Activated CD8-positive, alpha-beta T cell treated with anti-CD3 and anti-CD28 coated beads for 36 hours (primary cell): Measurements from ENCODE around the gene ZNF599. TPM values are rescaled to one million over a fixed set of nuclear protein-coding genes. Genes with fewer than 3 reads are reported as not detected.

Source experiments
- ATAC-seq: fragments of 200-7000 bp; cut with Tn5 transposase; one replicate; pipeline ENCODE4 v1.10.0; 2021; ENCODE audit warnings: mild to moderate bottlenecking, moderate library complexity
- CTCF ChIA-PET: fragments of 350-600 bp; sonication (Branson Sonifier 250); formaldehyde crosslinking; loops from one replicate; lab custom pipeline; 2021; ENCODE audit warnings: antibody characterized with exemption; lab: Charles Lee
- POLR2A ChIA-PET: fragments of 350-600 bp; sonication (Branson Sonifier 250); formaldehyde crosslinking; loops from one replicate; lab custom pipeline; 2021; ENCODE audit warnings: antibody characterized with exemption; lab: Charles Lee
- DNase-seq: peaks from one replicate; pipeline ENCODE4 v3.0.0-alpha.2; 2020
- H3K27ac Mint-ChIP-seq: one replicate; pipeline ENCODE4 v1.8.0; 2021; ENCODE audit warnings: mild to moderate bottlenecking, mixed read lengths
- H3K27me3 Mint-ChIP-seq: one replicate; pipeline ENCODE4 v1.8.0; 2021; ENCODE audit warnings: mixed read lengths
- H3K36me3 Mint-ChIP-seq: one replicate; pipeline ENCODE4 v1.8.0; 2021; ENCODE audit warnings: low read depth, mixed read lengths
- H3K4me1 Mint-ChIP-seq: one replicate; pipeline ENCODE4 v1.8.0; 2021; ENCODE audit warnings: low read depth, mixed read lengths
- H3K4me3 Mint-ChIP-seq: one replicate; pipeline ENCODE4 v1.8.0; 2021; ENCODE audit warnings: mild to moderate bottlenecking, moderate library complexity, mixed read lengths
- H3K9me3 Mint-ChIP-seq: one replicate; pipeline ENCODE4 v1.8.0; 2021; ENCODE audit warnings: mixed read lengths
- intact Hi-C: fragments of 100-400 bp; cut with micrococcal nuclease; formaldehyde crosslinking; loops from one replicate; pipeline ENCODE4 v1.10.0; 2022
- total RNA-seq, 2 experiments: library from RNA; stranded (reverse); gene quantifications; one replicate each; pipeline ENCODE4 v1.2.3, GENCODE V29; 2021
- TF ChIP-seq, protein P1 (sequence below): fragments of 200-600 bp; IDR thresholded peaks from one replicate; pipeline ENCODE4 v1.8.0; 2022; ENCODE audit warnings: antibody characterized with exemption, mild to moderate bottlenecking

ZNF599 gene
- total RNA-seq, 2 experiments from 2014 or later, result 3.5 to 5.0 TPM

DNA sequence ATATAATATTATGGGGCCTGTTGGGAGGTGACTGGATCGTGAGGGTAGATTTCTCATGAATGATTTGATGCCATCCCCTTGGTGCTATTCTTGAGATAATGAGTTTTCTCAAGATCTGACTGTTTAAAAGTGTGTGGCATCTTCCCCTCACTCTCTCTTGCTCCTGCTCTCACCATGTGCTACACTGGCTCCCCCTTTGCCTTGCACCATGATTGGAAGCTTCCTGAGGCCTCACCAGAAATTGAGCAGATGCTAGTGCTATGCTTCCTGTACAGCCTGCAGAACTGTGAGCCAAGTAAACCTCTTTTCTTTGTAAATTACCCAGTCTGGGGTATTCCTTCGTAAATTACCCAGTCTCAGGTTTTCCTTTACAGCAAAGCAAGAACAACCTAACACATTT, 1.8 kb upstream of the ZNF599 start:
- intact Hi-C loops, result no loop called here

DNA sequence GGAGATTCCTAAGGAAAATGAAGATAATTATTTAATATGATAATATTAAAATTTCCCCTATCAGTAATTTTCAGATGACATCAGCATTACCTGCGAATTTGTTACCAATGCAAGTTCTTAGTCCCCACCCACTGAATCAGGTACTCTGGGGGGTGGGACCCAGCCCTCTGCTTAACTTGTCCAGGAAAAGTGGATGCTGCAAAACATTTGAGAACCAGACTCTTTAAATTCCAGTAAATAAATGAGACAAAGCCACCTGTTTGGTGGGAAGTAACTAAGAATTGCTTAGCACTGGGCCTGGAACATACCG, 495 bp upstream of the ZNF599 start:
- Mint-ChIP-seq H3K27ac (no peak overlapping the region), H3K9me3 (peaks cover 4% of the 10 kb centered on the region), H3K36me3 (no peaks in the 10 kb centered on the region), H3K4me3 (peak overlapping the region; percentile 91), H3K27me3 (peaks cover 6% of the 10 kb centered on the region), H3K4me1 (peaks cover 10% of the 10 kb centered on the region)
- ChIA-PET POLR2A (no interaction called here), CTCF (no interaction called here)
- TF ChIP-seq, protein P1, sequence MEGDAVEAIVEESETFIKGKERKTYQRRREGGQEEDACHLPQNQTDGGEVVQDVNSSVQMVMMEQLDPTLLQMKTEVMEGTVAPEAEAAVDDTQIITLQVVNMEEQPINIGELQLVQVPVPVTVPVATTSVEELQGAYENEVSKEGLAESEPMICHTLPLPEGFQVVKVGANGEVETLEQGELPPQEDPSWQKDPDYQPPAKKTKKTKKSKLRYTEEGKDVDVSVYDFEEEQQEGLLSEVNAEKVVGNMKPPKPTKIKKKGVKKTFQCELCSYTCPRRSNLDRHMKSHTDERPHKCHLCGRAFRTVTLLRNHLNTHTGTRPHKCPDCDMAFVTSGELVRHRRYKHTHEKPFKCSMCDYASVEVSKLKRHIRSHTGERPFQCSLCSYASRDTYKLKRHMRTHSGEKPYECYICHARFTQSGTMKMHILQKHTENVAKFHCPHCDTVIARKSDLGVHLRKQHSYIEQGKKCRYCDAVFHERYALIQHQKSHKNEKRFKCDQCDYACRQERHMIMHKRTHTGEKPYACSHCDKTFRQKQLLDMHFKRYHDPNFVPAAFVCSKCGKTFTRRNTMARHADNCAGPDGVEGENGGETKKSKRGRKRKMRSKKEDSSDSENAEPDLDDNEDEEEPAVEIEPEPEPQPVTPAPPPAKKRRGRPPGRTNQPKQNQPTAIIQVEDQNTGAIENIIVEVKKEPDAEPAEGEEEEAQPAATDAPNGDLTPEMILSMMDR, result no peak
- intact Hi-C loops, result no loop called here
- ATAC-seq, result no peak
- no peak for DNase-seq

More for the DNA sequence above, 1.8 kb upstream of the ZNF599 start:
- TF ChIP-seq, protein P1, result no peak
- peaks cover 4% of the 10 kb centered on the region for H3K9me3 Mint-ChIP-seq
- DNase-seq, result no peak
- H3K4me3 Mint-ChIP-seq, result no peak overlapping the region
- ChIA-PET CTCF (no interaction called here), POLR2A (no interaction called here)
- no peaks in the 10 kb centered on the region for H3K36me3 Mint-ChIP-seq
- no peak overlapping the region for H3K27ac Mint-ChIP-seq
- H3K27me3 Mint-ChIP-seq, result peaks cover 6% of the 10 kb centered on the region
- H3K4me1 Mint-ChIP-seq, result peaks cover 10% of the 10 kb centered on the region
- ATAC-seq, result no peak

- Mint-ChIP-seq H3K36me3 (peaks cover 51% of the 10 kb centered on the region), H3K9me3 (peaks cover 7% of the 10 kb centered on the region), H3K27me3 (no peaks in the 10 kb centered on the region), H3K4me3 (no peak overlapping the region), H3K27ac (no peak overlapping the region), H3K4me1 (peaks cover 10% of the 10 kb centered on the region)
- POLR2A ChIA-PET, result no interaction called here
- ATAC-seq (no peak), DNase-seq (no peak)
- TF ChIP-seq, protein P1, result no peak
- intact Hi-C loops, result no loop called here
- CTCF ChIA-PET, result no interaction called here
Observed at GRCh38 chr19:34767951-34768350, 5.1 kb downstream of the ZNF599 start.

- TF ChIP-seq, protein P1, result no peak
- H3K27me3 Mint-ChIP-seq, result no peaks in the 10 kb centered on the region
- ChIA-PET POLR2A (no interaction called here), CTCF (interaction anchor here (0.9 kb wide), 1 partner anchor 11 kb away, joined by 3 read pairs; no protein-coding TSS in a partner anchor)
- peaks cover 17% of the 10 kb centered on the region for H3K9me3 Mint-ChIP-seq
- H3K27ac Mint-ChIP-seq, result no peak overlapping the region
- DNase-seq (no peak), ATAC-seq (no peak)
- no peak overlapping the region for H3K4me3 Mint-ChIP-seq
- intact Hi-C loops, result no loop called here
- H3K4me1 Mint-ChIP-seq, result no peaks in the 10 kb centered on the region
- peaks cover 65% of the 10 kb centered on the region for H3K36me3 Mint-ChIP-seq
Observed at GRCh38 chr19:34766386-34766785, 6.6 kb downstream of the ZNF599 start.

GRCh38 chr19:34759218-34759917, 13.6 kb downstream of the ZNF599 start:
- ChIA-PET POLR2A (no interaction called here), CTCF (no interaction called here)
- Mint-ChIP-seq H3K27me3 (no peaks in the 10 kb centered on the region), H3K27ac (no peak overlapping the region), H3K36me3 (peaks cover 68% of the 10 kb centered on the region), H3K4me3 (no peak overlapping the region), H3K9me3 (peaks cover 64% of the 10 kb centered on the region), H3K4me1 (no peaks in the 10 kb centered on the region)
- DNase-seq (no peak), ATAC-seq (no peak)
- TF ChIP-seq, protein P1, result no peak
- intact Hi-C loops, result no loop called here
